Tibial nerve (tissue), 4 donors: ENCODE results near the gene GIPC3.

ENCODE experiments used
- EP300 ChIP-seq, 2 donors: sonication (generic); formaldehyde crosslinking; IDR thresholded peaks; one replicate each; pipeline ENCODE4 v1.6.1; 2017; ENCODE audit warnings: antibody characterized with exemption in 2 of 2, mild to moderate bottlenecking in 1 of 2
- TF ChIP-seq, protein P1 (sequence below), 5 experiments: fragments of 200-600 bp in 3 of 5; fragments of 450-650 bp in 2 of 5; sonication (generic) in 3 of 5; IDR thresholded peaks; one replicate each; pipeline ENCODE4 v1.5.1; 2016 to 2019; ENCODE audit warnings: antibody characterized with exemption in 5 of 5, mild to moderate bottlenecking in 3 of 5, moderate library complexity in 2 of 5

GRCh38 chr19:3590991-3591659 is 5.8 kb downstream of the GIPC3 start:
- TF ChIP-seq, protein P1, sequence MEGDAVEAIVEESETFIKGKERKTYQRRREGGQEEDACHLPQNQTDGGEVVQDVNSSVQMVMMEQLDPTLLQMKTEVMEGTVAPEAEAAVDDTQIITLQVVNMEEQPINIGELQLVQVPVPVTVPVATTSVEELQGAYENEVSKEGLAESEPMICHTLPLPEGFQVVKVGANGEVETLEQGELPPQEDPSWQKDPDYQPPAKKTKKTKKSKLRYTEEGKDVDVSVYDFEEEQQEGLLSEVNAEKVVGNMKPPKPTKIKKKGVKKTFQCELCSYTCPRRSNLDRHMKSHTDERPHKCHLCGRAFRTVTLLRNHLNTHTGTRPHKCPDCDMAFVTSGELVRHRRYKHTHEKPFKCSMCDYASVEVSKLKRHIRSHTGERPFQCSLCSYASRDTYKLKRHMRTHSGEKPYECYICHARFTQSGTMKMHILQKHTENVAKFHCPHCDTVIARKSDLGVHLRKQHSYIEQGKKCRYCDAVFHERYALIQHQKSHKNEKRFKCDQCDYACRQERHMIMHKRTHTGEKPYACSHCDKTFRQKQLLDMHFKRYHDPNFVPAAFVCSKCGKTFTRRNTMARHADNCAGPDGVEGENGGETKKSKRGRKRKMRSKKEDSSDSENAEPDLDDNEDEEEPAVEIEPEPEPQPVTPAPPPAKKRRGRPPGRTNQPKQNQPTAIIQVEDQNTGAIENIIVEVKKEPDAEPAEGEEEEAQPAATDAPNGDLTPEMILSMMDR (IDR thresholded peaks at IDR 0.05), result no peak
- TF ChIP-seq EP300 (IDR thresholded peaks at IDR 0.05), result no peak
